Erythroblast (primary cell): ENCODE measurements around the gene CLDN6.

Experiments used
- GATA1 ChIP-seq: IDR thresholded peaks from 2 replicates; pipeline ENCODE4 v1.6.1; 2011; ENCODE audit warnings: low read depth, mild to moderate bottlenecking, control low read depth, low read length, moderate library complexity
- POLR2A ChIP-seq: IDR thresholded peaks from 2 replicates; pipeline ENCODE4 v1.6.1; 2011; ENCODE audit warnings: mild to moderate bottlenecking, low read length

DNA sequence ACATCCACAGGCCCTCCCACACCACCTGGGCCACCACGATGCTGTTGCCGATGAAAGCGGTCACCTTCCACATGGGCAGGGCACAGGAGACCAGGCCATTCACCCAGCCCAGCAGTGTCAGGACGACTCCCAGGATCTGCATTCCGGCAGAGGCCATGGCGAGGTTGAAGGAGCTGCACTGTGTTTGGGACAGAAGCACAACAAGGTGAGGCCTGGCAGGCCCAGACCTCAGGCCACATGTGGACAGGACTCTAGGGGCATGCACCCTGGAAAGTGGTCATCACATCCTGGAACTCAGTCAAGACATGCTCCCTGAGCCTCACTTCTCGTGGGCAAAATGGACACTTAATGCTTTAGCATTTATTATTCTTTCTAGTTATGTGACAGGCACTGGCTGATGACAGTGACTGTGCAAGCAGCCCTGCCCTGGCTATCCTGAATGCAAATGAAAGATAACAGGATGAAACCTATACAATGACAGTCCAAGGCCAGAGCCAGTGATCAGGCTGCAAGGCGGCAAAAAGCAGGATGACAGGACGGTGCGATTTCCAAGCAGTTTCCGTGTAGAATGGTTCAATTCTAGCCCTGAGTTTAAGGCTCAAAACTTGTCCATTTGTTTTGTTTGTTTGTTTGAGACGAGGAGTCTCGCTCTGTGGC is 2.0 kb downstream of the CLDN6 start:
- no peak for TF ChIP-seq POLR2A
- no peak for TF ChIP-seq GATA1
